ENCODE results near the gene ARHGDIG.

The ARHGDIG gene

GRCh38 chr16:289395-289997, 9.1 kb downstream of the ARHGDIG start:
- H3K4me3 ChIP-seq (ENCODE audit: low read length): no peak overlapping the region
- no peak overlapping the region for H3K9ac ChIP-seq (ENCODE audit: low read length)
- no peak overlapping the region for H3K4me2 ChIP-seq (ENCODE audit: low read depth, low read length)
- no peaks in the 10 kb centered on the region for H3K36me3 ChIP-seq (replicated peaks; ENCODE audit: insufficient read depth, low read length)
- TF ChIP-seq EZH2 (optimal IDR thresholded peaks at IDR 0.05; ENCODE audit: low read depth, low read length): no peak
- TF ChIP-seq EZH2phosphoT487 (IDR thresholded peaks at IDR 0.05; ENCODE audit: low read length): no peak
- no peak for TF ChIP-seq CTCF (IDR thresholded peaks at IDR 0.05; ENCODE audit: low read length)
- DNase-seq: no peak
- H3K9me3 ChIP-seq (replicated peaks; ENCODE audit: insufficient read depth, low read length): no peaks in the 10 kb centered on the region
- no peaks in the 10 kb centered on the region for H3F3A ChIP-seq (ENCODE audit: insufficient read depth, low read length)
- H4K20me1 ChIP-seq (ENCODE audit: insufficient read depth, low read length): no peaks in the 10 kb centered on the region
- H3K9me2 ChIP-seq (replicated peaks; ENCODE audit: insufficient read depth, low read length): no peaks in the 10 kb centered on the region
- no peaks in the 10 kb centered on the region for H3K79me2 ChIP-seq (ENCODE audit: low read length)
- H2AFZ ChIP-seq (ENCODE audit: low read length): no peak overlapping the region
- no peak overlapping the region for H3K27ac ChIP-seq (ENCODE audit: low read length)
- H3K4me1 ChIP-seq (ENCODE audit: low read length): no peaks in the 10 kb centered on the region
- no peaks in the 10 kb centered on the region for H3K27me3 ChIP-seq (replicated peaks; ENCODE audit: insufficient read depth, low read length)

DNA sequence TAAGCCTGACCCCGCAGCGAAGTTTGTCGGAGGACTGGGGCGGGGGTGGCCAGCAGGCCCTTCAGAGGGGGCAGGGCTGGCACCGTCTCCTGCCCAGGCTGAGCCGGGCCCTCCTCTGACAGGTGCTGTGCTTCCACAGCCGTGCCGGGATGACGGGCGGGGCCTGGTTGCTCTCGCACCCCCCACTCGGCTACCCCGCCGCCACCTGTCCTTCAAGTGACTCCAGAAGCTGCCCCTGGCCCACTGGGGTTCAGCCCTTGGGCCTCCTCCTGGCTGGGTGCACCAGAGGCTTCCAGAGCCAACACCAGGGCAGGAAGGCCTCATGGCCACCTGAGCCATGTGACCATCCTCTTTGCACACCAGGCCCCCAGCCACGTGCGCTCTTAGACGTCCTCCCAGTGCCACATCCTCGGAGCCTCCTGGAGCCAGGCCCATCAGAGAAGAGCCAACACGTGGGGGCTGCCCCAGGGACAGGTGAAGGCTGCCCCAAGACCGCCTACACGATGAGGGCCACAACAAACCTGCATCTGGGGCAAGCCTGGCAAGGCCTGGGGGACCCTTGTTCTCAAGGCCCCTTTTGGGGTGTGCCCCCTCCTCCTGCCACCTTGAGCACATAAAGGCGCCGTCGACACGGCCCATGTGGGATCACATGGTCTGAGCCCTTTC, 9.8 kb downstream of the ARHGDIG start:
- no peak for DNase-seq
- H3K36me3 ChIP-seq (replicated peaks; ENCODE audit: insufficient read depth, low read length): no peaks in the 10 kb centered on the region
- H3K27me3 ChIP-seq (replicated peaks; ENCODE audit: insufficient read depth, low read length): no peaks in the 10 kb centered on the region
- no peak overlapping the region for H3K27ac ChIP-seq (ENCODE audit: low read length)
- TF ChIP-seq EZH2 (optimal IDR thresholded peaks at IDR 0.05; ENCODE audit: low read depth, low read length) (no peak), EZH2phosphoT487 (IDR thresholded peaks at IDR 0.05; ENCODE audit: low read length) (no peak), CTCF (IDR thresholded peaks at IDR 0.05; ENCODE audit: low read length) (no peak)
- no peak overlapping the region for H3K4me3 ChIP-seq (ENCODE audit: low read length)
- no peaks in the 10 kb centered on the region for H4K20me1 ChIP-seq (ENCODE audit: insufficient read depth, low read length)
- no peak overlapping the region for H2AFZ ChIP-seq (ENCODE audit: low read length)
- H3K79me2 ChIP-seq (ENCODE audit: low read length): no peaks in the 10 kb centered on the region
- H3K9ac ChIP-seq (ENCODE audit: low read length): no peak overlapping the region
- H3F3A ChIP-seq (ENCODE audit: insufficient read depth, low read length): no peaks in the 10 kb centered on the region
- no peaks in the 10 kb centered on the region for H3K4me1 ChIP-seq (ENCODE audit: low read length)
- no peak overlapping the region for H3K4me2 ChIP-seq (ENCODE audit: low read depth, low read length)
- no peaks in the 10 kb centered on the region for H3K9me2 ChIP-seq (replicated peaks; ENCODE audit: insufficient read depth, low read length)
- no peaks in the 10 kb centered on the region for H3K9me3 ChIP-seq (replicated peaks; ENCODE audit: insufficient read depth, low read length)

DNA sequence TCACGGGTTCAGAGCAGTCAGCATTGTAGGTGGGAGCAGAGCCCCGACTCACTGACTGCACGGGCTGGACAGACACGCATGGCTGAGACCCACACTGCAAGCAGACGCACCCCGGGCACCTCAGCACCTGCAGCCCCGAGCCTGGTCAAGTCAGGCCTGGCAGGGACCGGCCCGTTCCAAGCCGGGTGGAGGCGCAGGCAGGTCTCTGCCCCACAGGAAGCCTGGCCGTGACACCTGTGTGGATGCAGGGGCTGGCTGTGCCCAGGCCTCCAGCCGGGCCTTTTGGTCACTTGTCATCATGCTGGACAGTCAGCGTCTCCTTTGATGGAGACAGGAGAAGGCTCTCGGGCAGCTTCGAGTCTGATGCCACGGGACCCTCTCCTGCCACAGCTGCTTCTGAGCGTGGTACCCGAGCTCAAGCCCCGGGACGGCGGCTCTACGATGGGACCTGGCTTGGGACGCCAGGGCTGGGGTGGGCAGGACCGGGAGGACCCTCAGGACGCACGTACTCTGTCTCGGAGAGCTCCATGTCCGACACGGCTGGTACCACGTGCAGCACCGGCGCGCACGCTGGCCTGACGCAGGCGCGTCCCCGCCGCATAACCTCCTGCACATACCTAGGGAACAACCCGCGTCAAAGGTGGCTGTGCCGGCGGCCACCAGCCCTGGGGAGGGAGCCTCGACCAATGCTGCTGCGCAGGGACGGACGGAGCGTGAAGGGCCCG, 10.5 kb downstream of the ARHGDIG start:
- Histone ChIP-seq H3K79me2 (ENCODE audit: low read length) (no peaks in the 10 kb centered on the region), H3K4me3 (ENCODE audit: low read length) (no peak overlapping the region), H3K27me3 (replicated peaks; ENCODE audit: insufficient read depth, low read length) (no peaks in the 10 kb centered on the region), H3K4me1 (ENCODE audit: low read length) (no peaks in the 10 kb centered on the region), H2AFZ (ENCODE audit: low read length) (no peak overlapping the region), H3K9me3 (replicated peaks; ENCODE audit: insufficient read depth, low read length) (no peaks in the 10 kb centered on the region), H3K27ac (ENCODE audit: low read length) (no peak overlapping the region), H3K9me2 (replicated peaks; ENCODE audit: insufficient read depth, low read length) (no peaks in the 10 kb centered on the region), H4K20me1 (ENCODE audit: insufficient read depth, low read length) (no peaks in the 10 kb centered on the region), H3K9ac (ENCODE audit: low read length) (no peak overlapping the region), H3K4me2 (ENCODE audit: low read depth, low read length) (no peak overlapping the region), H3K36me3 (replicated peaks; ENCODE audit: insufficient read depth, low read length) (no peaks in the 10 kb centered on the region), H3F3A (ENCODE audit: insufficient read depth, low read length) (no peaks in the 10 kb centered on the region)
- DNase-seq: no peak
- TF ChIP-seq CTCF (IDR thresholded peaks at IDR 0.05; ENCODE audit: low read length): no peak
- no peak for TF ChIP-seq EZH2 (optimal IDR thresholded peaks at IDR 0.05; ENCODE audit: low read depth, low read length)
- TF ChIP-seq EZH2phosphoT487 (IDR thresholded peaks at IDR 0.05; ENCODE audit: low read length): no peak

All from MM.1S (cell line).